Stimulated activated CD8-positive, alpha-beta memory T cell treated with anti-CD3 and anti-CD28 coated beads, Interleukin-7, amount 100 ng/mL, for 24 hours (primary cell): Measurements from ENCODE around the gene BMPR1B.

Experiments
- DNase-seq: peaks from one replicate; pipeline ENCODE4 v3.0.0-alpha.2; 2020; ENCODE audit warnings: low read depth

Gene BMPR1B

GRCh38 chr4:94960708-94961107 is 203.0 kb downstream of the BMPR1B start:
- DNase-seq: no peak

- DNase-seq: no peak
These were observed 203.7 kb downstream of the BMPR1B start for GRCh38 chr4:94961420-94961819.

- DNase-seq: no peak
These were observed 204.7 kb downstream of the BMPR1B start for GRCh38 chr4:94962484-94962883.

GRCh38 chr4:94965852-94966251 is 208.1 kb downstream of the BMPR1B start:
- no peak for DNase-seq

GRCh38 chr4:94968493-94968892 is 210.7 kb downstream of the BMPR1B start:
- no peak for DNase-seq

- DNase-seq: no peak
These were observed 212.9 kb downstream of the BMPR1B start for GRCh38 chr4:94970650-94971049.

- DNase-seq: no peak
These were observed 217.0 kb downstream of the BMPR1B start for GRCh38 chr4:94974773-94975172.

GRCh38 chr4:94976371-94977011 is 218.7 kb downstream of the BMPR1B start:
- no peak for DNase-seq

GRCh38 chr4:94978904-94979303 is 221.1 kb downstream of the BMPR1B start:
- DNase-seq: no peak

- DNase-seq: no peak
These were observed 221.9 kb downstream of the BMPR1B start for GRCh38 chr4:94979621-94980020.

- DNase-seq: no peak
These were observed 238.1 kb downstream of the BMPR1B start for GRCh38 chr4:94995684-94996394.

GRCh38 chr4:95000076-95000648 is 242.4 kb downstream of the BMPR1B start:
- no peak for DNase-seq

- DNase-seq: no peak
These were observed 247.2 kb downstream of the BMPR1B start for GRCh38 chr4:95004912-95005311.

- no peak for DNase-seq
These were observed 250.2 kb downstream of the BMPR1B start for GRCh38 chr4:95007998-95008397.

GRCh38 chr4:95013236-95013635 is 255.5 kb downstream of the BMPR1B start:
- no peak for DNase-seq

- DNase-seq: no peak
These were observed 256.3 kb downstream of the BMPR1B start for GRCh38 chr4:95014068-95014467.

GRCh38 chr4:95017305-95018064 is 259.7 kb downstream of the BMPR1B start:
- DNase-seq: no peak

GRCh38 chr4:95018785-95019184 is 261.0 kb downstream of the BMPR1B start:
- DNase-seq: no peak

GRCh38 chr4:95020521-95020920 is 262.8 kb downstream of the BMPR1B start:
- DNase-seq: no peak

- no peak for DNase-seq
These were observed 263.3 kb downstream of the BMPR1B start for GRCh38 chr4:95021099-95021498.

- no peak for DNase-seq
These were observed 265.4 kb downstream of the BMPR1B start for GRCh38 chr4:95023110-95023509.

GRCh38 chr4:95027905-95028618 is 270.3 kb downstream of the BMPR1B start:
- DNase-seq: no peak
